GM13977 (cell line): ENCODE data around the gene CD27.

Source experiments
- DNase-seq: peaks from one replicate; pipeline ENCODE4 v3.0.0; 2012; ENCODE audit warnings: low spot score
- in situ Hi-C: fragments of 300-500 bp; cut with MboI; formaldehyde crosslinking; loops from one replicate; pipeline ENCODE4 v1.12.0; 2022; ENCODE audit warnings: low sequenced_read_pairs, low pct_unique_long_range_greater_than_20kb, mixed read lengths, inconsistent platforms; ENCODE audit not compliant: unreplicated experiment
- TF ChIP-seq, protein P1 (sequence below): IDR thresholded peaks from 2 replicates; pipeline ENCODE4 v1.5.1; 2012; ENCODE audit warnings: mild to moderate bottlenecking, control low read depth; ENCODE audit not compliant: insufficient read depth; ENCODE audit errors: extremely low read depth, missing control alignments

Gene CD27

DNA sequence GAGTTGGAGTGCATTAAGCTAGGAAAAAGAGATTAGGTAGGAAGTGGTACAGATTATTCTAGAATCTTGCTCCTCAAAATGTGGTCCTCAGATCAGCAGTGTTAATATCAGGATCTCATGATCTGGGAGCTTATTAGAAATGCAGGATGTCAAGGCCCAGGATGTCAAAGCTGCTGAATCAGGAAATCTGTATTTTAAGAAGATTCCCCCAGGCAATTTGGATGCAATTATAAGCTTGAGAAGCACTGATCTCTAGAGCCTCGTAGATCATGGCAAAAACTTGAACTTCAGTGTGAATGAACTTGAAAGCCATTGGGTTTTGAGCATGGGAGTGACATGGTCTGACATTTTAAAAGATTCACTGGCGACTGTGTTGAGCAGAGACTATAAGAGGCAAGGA is 55.7 kb downstream of the CD27 start:
- in situ Hi-C loops = no loop called here
- no peak for DNase-seq
- TF ChIP-seq, protein P1, sequence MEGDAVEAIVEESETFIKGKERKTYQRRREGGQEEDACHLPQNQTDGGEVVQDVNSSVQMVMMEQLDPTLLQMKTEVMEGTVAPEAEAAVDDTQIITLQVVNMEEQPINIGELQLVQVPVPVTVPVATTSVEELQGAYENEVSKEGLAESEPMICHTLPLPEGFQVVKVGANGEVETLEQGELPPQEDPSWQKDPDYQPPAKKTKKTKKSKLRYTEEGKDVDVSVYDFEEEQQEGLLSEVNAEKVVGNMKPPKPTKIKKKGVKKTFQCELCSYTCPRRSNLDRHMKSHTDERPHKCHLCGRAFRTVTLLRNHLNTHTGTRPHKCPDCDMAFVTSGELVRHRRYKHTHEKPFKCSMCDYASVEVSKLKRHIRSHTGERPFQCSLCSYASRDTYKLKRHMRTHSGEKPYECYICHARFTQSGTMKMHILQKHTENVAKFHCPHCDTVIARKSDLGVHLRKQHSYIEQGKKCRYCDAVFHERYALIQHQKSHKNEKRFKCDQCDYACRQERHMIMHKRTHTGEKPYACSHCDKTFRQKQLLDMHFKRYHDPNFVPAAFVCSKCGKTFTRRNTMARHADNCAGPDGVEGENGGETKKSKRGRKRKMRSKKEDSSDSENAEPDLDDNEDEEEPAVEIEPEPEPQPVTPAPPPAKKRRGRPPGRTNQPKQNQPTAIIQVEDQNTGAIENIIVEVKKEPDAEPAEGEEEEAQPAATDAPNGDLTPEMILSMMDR = no peak
